ENCODE data around the gene NFKBIB. TPM values are rescaled to one million over a fixed set of nuclear protein-coding genes. Genes with fewer than 3 reads are reported as not detected.

Gene NFKBIB
- total and polyA plus RNA-seq, 2 donors (not counting 3 experiments of a cell fraction or from before 2014, with no cell fraction given), result 25.0 to 30.8 TPM

DNA sequence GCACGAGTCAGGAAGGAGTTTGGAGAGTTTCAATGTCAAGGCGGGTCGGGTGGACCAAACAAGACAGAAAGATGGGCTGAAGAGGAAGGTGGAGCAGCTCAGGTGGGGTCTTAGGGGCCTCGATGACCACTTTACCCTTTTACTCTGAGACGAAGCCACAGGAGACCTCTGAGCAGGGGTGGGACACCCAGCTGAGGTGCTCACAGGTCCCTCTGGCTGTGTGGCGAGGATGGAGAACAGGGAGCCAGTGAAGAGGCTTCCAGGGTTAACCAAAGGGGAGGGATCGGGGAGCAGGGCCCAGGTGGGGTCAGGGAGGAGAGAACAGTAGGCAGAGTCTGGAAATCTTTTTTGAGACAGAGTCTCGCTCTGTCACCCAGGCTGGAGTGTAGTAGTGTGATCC is 14.2 kb downstream of the NFKBIB start:
- dilution Hi-C loops (cut with MboI; ENCODE audit: extremely low pct_ligation_motif_present, low sequenced_read_pairs), result no loop called here
- no peak for FAIRE-seq
- POLR2A ChIA-PET, result interaction anchor here (0.7 kb wide), 1 partner anchor 222 kb away, joined by 3 read pairs; no protein-coding TSS in a partner anchor

More for the DNA sequence above, 14.2 kb downstream of the NFKBIB start:
- Histone ChIP-seq H3K9me1 (replicated peaks; ENCODE audit: control insufficient read depth, extremely low read depth, insufficient read depth, low read length) (no peaks in the 10 kb centered on the region), H2AFZ (ENCODE audit: low read depth, low read length) (no peak overlapping the region), H3K9ac (replicated peaks; ENCODE audit: extremely low read depth, insufficient read depth, low read length) (no peak overlapping the region), H3K4me2 (ENCODE audit: insufficient read depth, low read length) (no peak overlapping the region), H4K20me1 (replicated peaks; ENCODE audit: control insufficient read depth, extremely low read depth, insufficient read depth, low read length) (no peaks in the 10 kb centered on the region), H3K79me2 (ENCODE audit: control insufficient read depth, insufficient read depth, low read length) (no peaks in the 10 kb centered on the region), H3K4me3 (replicated peaks in 1 of 3; ENCODE audit: insufficient read depth in 1 of 3, low read depth in 1 of 3, low read length in 3 of 3) (no peak overlapping the region), H3K27ac (ENCODE audit: insufficient read depth, low read depth, low read length) (no peak overlapping the region), H3K4me1 (ENCODE audit: control insufficient read depth, extremely low read depth, insufficient read depth, low read length) (no peaks in the 10 kb centered on the region), H3K36me3 (ENCODE audit: control insufficient read depth in 2 of 2, extremely low read depth in 1 of 2, insufficient read depth in 2 of 2, low read length in 2 of 2) (peaks cover 0 to 3% of the 10 kb centered on the region in 2 experiments), H3K9me3 (replicated peaks; ENCODE audit: control insufficient read depth, insufficient read depth, low read length) (no peaks in the 10 kb centered on the region), H3K27me3 (ENCODE audit: control insufficient read depth in 2 of 2, insufficient read depth in 2 of 2, low read length in 2 of 2) (no peaks in the 10 kb centered on the region)
- no TSS peak for BruUV-seq (replicated peaks)
- TF ChIP-seq CTCF (IDR thresholded peaks at IDR 0.05; ENCODE audit: extremely low read depth in 1 of 2, insufficient read depth in 1 of 2, low read depth in 1 of 2, low read length in 2 of 2) (no peak), GATA2 (IDR thresholded peaks at IDR 0.05; ENCODE audit: insufficient read depth, insufficient read length, low read depth, low read length) (no peak), FOS (IDR thresholded peaks at IDR 0.05; ENCODE audit: borderline replicate concordance, insufficient read depth, low read length) (no peak), POLR2A (IDR thresholded peaks at IDR 0.05; ENCODE audit: low read depth, low read length) (no peak), MYC (IDR thresholded peaks at IDR 0.05; ENCODE audit: low read depth, low read length) (no peak), POLR2AphosphoS5 (IDR thresholded peaks at IDR 0.05; ENCODE audit: insufficient read depth, low read depth, low read length) (no peak), JUN (IDR thresholded peaks at IDR 0.05; ENCODE audit: borderline replicate concordance, insufficient read depth, insufficient read length, low read depth) (no peak), EZH2 (IDR thresholded peaks at IDR 0.05; ENCODE audit: borderline replicate concordance, low read depth, low read length, severe bottlenecking) (no peak)
- TF ChIP-seq, protein P1, sequence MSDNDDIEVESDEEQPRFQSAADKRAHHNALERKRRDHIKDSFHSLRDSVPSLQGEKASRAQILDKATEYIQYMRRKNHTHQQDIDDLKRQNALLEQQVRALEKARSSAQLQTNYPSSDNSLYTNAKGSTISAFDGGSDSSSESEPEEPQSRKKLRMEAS (IDR thresholded peaks at IDR 0.05; ENCODE audit: insufficient read depth, insufficient read length), result no peak
- intact Hi-C loops (cut with micrococcal nuclease), result no loop called here
- CTCF ChIA-PET, result no interaction called here
- no peak for DNase-seq (ENCODE audit: low read depth, low spot score)

Measured in endothelial cell of umbilical vein (primary cell).